Stimulated activated CD4-positive, alpha-beta T cell treated with anti-CD3 and anti-CD28 coated beads, TNF-alpha, amount 100 ng/mL, for 1 hour (primary cell): Measurements from ENCODE around the gene MORC1.
"Not testable (repeated sequence)": the region's sequence is repeated elsewhere in the genome, so short reads cannot be mapped to it uniquely, and the experiment has no call there.

Experiments used
- DNase-seq, 3 donors: peaks; one replicate each; pipeline ENCODE4 v3.0.0-alpha.2; 2020; ENCODE audit warnings: low read depth in 3 of 3, low spot score in 1 of 3

MORC1 gene

GRCh38 chr3:109117939-109118338 is at the start of gene MORC1:
MORC1 (minus strand) TSS chr3:109118134; CDS start chr3:109118059, 75 bp downstream.
- DNase-seq, result no peak

GRCh38 chr3:109165905-109166304 is 48.0 kb upstream of the MORC1 start:
- DNase-seq, result no peak

- no peak for DNase-seq
Measured at GRCh38 chr3:109161487-109162123, 43.7 kb upstream of the MORC1 start.

- no peak for DNase-seq
Measured at GRCh38 chr3:109155828-109156227, 37.9 kb upstream of the MORC1 start.

- no peak for DNase-seq
Measured at GRCh38 chr3:109154979-109155378, 37.0 kb upstream of the MORC1 start.

- no peak for DNase-seq
Measured at GRCh38 chr3:109152320-109152719, 34.4 kb upstream of the MORC1 start.

GRCh38 chr3:109149078-109149477 is 31.1 kb upstream of the MORC1 start:
- DNase-seq, result no peak

- DNase-seq, result no peak
Measured at GRCh38 chr3:109143646-109144045, 25.7 kb upstream of the MORC1 start.

- DNase-seq, result no peak
Measured at GRCh38 chr3:109140318-109140717, 22.4 kb upstream of the MORC1 start.

GRCh38 chr3:109137761-109138160 is 19.8 kb upstream of the MORC1 start:
- no peak for DNase-seq

GRCh38 chr3:109136523-109136922 is 18.6 kb upstream of the MORC1 start, which contains the start of gene C3orf85:
C3orf85 (plus strand) TSS chr3:109136719; CDS start chr3:109136848, 129 bp downstream.
- DNase-seq, result no peak

- not testable (repeated sequence) for DNase-seq
Measured at GRCh38 chr3:109133474-109133816, 15.5 kb upstream of the MORC1 start.

GRCh38 chr3:109132801-109133473 is 15.0 kb upstream of the MORC1 start:
- no peak for DNase-seq

GRCh38 chr3:109131276-109131675 is 13.3 kb upstream of the MORC1 start:
- no peak for DNase-seq

- DNase-seq, result no peak
Measured at GRCh38 chr3:109127553-109127952, 9.6 kb upstream of the MORC1 start.

GRCh38 chr3:109125902-109126301 is 8.0 kb upstream of the MORC1 start:
- no peak for DNase-seq

GRCh38 chr3:109122690-109123089 is 4.8 kb upstream of the MORC1 start:
- no peak for DNase-seq

- DNase-seq, result no peak
Measured at GRCh38 chr3:109118584-109118983, 650 bp upstream of the MORC1 start.

GRCh38 chr3:109116031-109116430 is 1.9 kb downstream of the MORC1 start:
- DNase-seq, result no peak

GRCh38 chr3:109115451-109115850 is 2.5 kb downstream of the MORC1 start:
- DNase-seq, result no peak

GRCh38 chr3:109114746-109115145 is 3.2 kb downstream of the MORC1 start:
- no peak for DNase-seq

GRCh38 chr3:109112946-109113760 is 4.8 kb downstream of the MORC1 start:
- no peak for DNase-seq
